NCI-H2107 treated with DMSO at 0.1 percent for 48 hours (cell line): ENCODE results near the gene GRIP2.

Experiments used
- DNase-seq: peaks from one replicate; lab custom pipeline; 2025; ENCODE audit not compliant: unreplicated experiment; lab: John Stamatoyannopoulos, UW

Gene GRIP2

DNA sequence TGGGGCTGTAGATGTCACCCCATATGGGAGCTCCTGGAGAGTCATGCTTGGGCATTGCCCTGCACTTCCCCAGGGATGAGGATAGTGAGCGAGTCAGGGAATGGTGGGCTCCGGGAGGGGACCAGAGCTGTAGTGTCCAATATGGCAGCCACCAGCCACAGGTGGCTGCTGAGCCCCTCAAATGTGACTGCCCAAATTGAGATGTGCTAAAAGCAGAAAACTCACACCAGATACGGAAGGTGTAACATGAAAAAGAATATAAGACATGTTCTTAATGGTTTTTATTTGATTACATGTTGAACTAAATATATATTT, 31.7 kb downstream of the GRIP2 start:
- DNase-seq: no peak

GRCh38 chr3:14507757-14508504, 32.2 kb downstream of the GRIP2 start:
- DNase-seq: no peak

GRCh38 chr3:14507305-14507741, 32.8 kb downstream of the GRIP2 start:
- no peak for DNase-seq

- DNase-seq: no peak
These were observed 33.4 kb downstream of the GRIP2 start for GRCh38 chr3:14506626-14507304.

GRCh38 chr3:14505803-14506500, 34.2 kb downstream of the GRIP2 start:
- DNase-seq: no peak

DNA sequence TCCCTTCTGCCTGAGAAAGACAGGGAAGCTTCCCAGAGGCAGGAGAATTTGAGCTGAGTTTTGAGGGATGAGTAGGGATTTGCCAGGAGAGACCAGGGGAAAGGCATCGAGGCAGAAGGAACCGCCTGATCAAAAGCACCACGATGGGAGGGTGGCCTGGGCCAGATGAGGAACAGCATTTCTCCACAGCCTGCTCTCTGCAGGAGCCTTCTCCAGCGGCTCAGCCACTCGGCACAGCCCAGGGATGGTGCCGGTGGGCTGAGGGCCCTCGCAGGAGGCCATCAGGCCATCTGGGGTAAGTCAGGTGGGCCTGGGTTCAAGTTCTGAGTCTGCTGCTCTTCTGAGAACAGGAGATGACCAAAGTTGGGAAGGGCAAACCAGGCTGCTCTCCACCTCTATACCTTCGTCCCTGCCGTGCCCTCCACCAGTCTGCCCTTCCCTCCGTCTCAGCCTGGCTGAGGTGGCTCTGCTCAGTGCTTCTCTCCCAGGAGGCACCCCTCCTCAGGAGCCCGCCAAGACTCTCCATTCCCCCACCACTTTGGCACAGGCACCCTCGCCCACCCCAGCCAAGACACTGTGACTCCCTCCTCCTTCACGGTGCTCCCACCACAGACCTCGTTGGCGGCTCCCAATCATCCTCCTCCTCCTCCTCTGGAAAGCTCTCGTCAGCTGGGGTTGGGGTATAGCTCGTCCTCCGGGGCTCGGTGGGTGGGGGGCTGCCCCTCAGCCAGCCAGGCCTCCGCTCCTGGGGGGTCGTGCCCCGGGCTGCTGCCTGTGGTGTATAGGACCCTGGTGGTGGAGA, 34.9 kb downstream of the GRIP2 start:
- no peak for DNase-seq

DNA sequence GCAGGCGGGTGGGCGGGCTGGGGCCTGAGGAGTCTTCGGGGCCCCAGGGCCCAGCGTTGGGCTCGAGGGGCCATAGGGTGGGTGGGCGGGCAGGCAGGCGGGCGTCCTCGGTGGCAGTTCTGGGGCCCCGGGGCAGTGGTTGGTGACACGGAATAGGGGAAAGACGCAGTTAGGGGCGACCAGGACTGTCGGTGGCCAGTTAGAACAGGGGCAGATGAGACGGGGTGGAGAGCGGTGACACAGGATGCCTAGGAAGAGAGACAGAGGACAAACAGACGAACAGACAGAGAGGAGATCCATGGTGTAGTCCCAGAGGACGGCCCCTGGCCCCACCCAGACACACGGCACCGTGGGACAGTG, 36.5 kb downstream of the GRIP2 start:
- no peak for DNase-seq

GRCh38 chr3:14503033-14503705, 37.0 kb downstream of the GRIP2 start:
- DNase-seq: no peak

GRCh38 chr3:14502472-14502871, 37.7 kb downstream of the GRIP2 start:
- no peak for DNase-seq

DNA sequence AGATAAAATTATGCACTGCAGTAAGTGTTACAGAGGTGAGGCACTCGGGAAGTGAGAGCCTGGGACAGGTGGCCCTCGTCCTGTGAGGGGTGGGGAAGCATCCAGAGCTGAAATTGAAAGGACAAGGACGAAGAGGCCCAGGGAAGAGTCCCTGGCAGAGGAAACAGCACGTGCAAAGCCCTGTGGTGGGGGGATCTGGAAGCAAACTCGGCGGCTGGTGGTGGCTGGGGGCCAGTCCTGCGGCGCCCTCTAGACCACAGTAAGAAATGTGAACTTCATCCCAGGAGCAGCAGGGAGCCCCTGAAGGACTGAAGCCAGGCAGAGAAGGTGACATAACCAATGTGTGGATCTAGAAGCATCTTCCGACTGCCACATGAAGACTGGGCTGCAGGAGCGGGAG, 42.8 kb downstream of the GRIP2 start:
- DNase-seq: no peak

GRCh38 chr3:14496351-14496750, 43.8 kb downstream of the GRIP2 start:
- DNase-seq: no peak

- DNase-seq: no peak
These were observed 45.2 kb downstream of the GRIP2 start for GRCh38 chr3:14494973-14495300.

DNA sequence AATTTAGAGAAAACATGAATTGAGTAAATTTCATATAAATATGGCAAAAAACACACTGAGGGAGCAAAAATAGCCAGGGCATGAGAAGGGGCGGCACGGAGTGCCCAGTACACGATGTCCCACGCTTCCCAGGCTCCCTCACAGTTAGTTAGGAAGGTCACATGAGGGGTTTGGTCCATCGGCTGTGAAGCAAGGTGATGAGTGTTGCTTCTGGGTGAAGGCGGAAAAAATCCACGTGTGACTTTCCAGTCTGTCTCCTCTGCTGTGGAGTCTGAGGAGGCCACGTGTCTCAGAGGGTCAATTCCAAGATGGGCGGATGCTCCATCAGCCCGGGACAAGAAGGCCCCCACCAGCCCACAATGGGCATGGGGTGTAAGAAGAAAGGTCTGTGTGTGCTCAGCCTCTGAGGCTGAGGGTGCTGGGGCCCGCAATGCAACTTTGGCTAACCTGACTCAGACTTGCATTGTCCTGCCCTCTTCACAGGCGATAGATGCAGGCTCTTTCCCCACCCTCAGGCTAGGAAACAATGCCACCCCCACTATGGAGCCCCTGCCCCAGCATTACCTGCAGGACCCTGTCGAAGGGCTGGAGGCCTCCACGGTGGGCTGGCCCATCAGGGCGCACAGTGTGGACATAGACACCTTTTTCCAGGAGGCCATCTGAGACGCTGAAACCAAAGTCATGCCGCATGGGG, 45.7 kb downstream of the GRIP2 start:
- DNase-seq: no peak

DNA sequence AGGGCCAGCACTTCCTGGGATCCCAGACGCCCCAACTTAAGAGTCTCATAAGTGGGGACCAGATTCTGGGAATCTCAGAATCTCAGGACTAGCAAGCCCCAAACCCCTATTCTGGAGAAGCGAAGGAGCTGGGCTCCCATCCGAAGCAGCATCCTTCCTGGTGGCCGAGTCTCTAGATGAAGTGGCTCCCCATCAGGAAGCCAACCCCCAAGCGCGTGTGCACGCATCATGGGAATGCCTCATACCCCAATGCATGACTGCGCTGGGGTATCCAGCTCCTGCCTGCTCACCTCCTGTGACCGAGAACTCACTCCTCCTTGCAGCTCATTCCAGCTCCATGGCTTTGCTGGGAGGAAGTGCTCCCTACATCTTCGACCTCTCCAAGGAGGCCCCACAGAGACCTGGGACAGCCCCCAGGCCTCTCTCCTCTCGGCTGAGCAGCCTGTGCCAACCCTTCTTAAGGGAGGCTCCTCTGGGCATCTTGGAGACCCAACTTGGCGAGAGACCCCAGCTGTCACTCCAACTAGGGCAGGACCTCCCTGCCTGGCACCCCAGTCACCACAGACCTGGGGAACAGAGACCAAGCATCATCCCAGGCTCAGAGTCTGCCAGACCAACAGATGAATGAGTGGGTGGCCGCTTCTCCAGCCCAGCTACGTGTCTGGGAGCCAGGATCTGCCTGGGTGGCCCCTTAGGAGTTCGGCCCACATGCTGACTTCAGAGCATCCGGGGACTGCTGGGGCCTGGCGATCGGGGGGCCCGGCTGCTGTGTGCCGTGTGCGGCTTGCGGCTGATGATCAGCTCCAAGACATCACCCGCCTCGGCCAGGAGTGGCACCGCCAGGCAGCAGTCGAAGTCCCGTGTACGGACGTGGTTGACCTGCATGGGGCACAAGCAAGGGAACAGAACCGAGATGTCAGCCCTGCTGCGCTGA, 46.9 kb downstream of the GRIP2 start:
- DNase-seq: no peak

DNA sequence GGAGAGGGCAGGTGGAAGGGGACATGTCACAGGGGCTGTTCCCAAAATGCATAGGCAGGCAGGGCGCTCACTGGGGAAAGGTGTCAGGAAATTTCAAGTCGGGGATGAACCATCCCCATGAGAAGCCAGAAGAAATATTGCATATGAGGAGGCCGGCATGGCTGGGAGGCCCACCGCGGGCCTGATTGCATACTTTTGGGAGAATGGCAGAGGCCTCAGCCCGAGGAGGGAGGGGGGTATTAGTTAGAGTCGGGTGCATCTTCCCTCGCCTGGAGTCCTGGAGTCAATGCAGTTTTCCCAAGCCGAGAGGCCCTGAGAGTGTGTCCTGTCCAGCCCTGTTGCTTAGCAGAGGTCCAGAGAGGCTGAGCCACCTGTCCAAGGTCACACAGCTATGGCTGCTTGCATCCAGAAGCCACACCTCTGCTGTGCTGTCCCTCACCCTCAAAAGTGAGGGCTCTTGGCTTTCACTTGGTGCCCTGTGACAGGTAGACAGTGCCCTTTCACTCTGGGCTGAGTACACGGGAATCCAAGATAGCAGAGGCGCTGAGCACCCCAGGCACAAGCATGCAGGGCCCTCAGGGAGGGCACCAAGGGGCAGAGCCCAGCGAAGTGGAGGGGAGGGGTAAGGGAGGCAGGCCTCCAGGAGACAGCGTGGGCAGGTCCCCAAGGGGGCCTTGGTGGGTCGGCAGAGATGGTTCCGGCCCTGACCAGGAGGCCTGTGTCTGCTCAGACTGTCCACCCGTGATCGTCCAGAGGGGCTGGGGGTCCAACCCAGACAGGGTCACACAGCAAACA, 48.5 kb downstream of the GRIP2 start:
- no peak for DNase-seq

GRCh38 chr3:14490831-14491230, 49.3 kb downstream of the GRIP2 start:
- no peak for DNase-seq

- no peak for DNase-seq
These were observed 49.9 kb downstream of the GRIP2 start for GRCh38 chr3:14490255-14490654.

DNA sequence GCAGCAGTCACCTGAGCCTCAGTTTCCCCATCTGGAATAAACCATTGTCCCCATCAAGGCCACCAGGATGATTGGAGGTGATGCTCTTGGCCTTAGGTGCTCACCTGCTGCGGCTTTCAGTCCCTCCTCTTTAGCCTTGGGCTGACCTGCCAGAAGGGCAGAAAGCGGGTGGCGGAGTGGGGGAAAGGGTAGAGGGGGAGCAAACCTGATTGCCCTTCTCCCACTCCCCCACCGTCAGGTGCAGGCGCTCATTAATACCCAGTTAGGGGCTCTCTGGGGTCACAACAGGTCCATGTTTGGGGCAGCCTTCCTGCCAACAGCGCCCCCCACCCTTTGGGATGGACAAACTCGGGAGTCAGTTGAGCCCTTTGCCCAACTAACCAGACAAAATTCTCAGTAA, 50.5 kb downstream of the GRIP2 start:
- DNase-seq: no peak
